ENCODE data around the gene QRICH1.

GRCh38 chr3:49131040-49131439, 37.2 kb upstream of the QRICH1 start:
- no peak for TF ChIP-seq POLR2AphosphoS5 (IDR thresholded peaks at IDR 0.05; ENCODE audit: low read depth, low read length)
- no peak for TF ChIP-seq REST (IDR thresholded peaks at IDR 0.05; ENCODE audit: insufficient read depth in 1 of 2, low read depth in 2 of 2, low read length in 2 of 2)
- TF ChIP-seq SIN3A (IDR thresholded peaks at IDR 0.05; ENCODE audit: borderline replicate concordance, insufficient read depth, low read length): no peak
